WTC11 (cell line): ENCODE measurements around the gene C12orf56.

Experiments
- CTCF ChIP-seq: fragments of 200-600 bp; IDR thresholded peaks from 2 replicates; pipeline ENCODE4 v1.8.0; 2022; ENCODE audit warnings: antibody characterized with exemption
- E2F4 ChIP-seq: sonication (generic); formaldehyde crosslinking; IDR thresholded peaks from 2 replicates; pipeline ENCODE4 v1.8.1; 2022; ENCODE audit warnings: low read depth, mild to moderate bottlenecking, moderate library complexity, missing genetic modification reagents, borderline replicate concordance
- ESRRA ChIP-seq: sonication (generic); formaldehyde crosslinking; IDR thresholded peaks from 2 replicates; pipeline ENCODE4 v1.8.1; 2022; ENCODE audit warnings: mild to moderate bottlenecking, missing genetic modification reagents, borderline replicate concordance
- ETV6 ChIP-seq: sonication (generic); formaldehyde crosslinking; IDR thresholded peaks from 2 replicates; pipeline ENCODE4 v1.8.1; 2022; ENCODE audit warnings: mild to moderate bottlenecking, missing genetic modification reagents
- FOXJ3 ChIP-seq: sonication (generic); formaldehyde crosslinking; IDR thresholded peaks from 2 replicates; pipeline ENCODE4 v1.9.0; 2021; ENCODE audit warnings: missing genetic modification reagents, mild to moderate bottlenecking, borderline replicate concordance
- RELA ChIP-seq: sonication (generic); formaldehyde crosslinking; IDR thresholded peaks from 2 replicates; pipeline ENCODE4 v1.8.1; 2022; ENCODE audit warnings: missing genetic modification reagents, mild to moderate bottlenecking, borderline replicate concordance
- SMAD4 ChIP-seq: sonication (generic); formaldehyde crosslinking; IDR thresholded peaks from 2 replicates; pipeline ENCODE4 v1.8.0; 2022; ENCODE audit warnings: mild to moderate bottlenecking, missing genetic modification reagents
- ZNF121 ChIP-seq: sonication (generic); formaldehyde crosslinking; IDR thresholded peaks from 2 replicates; pipeline ENCODE4 v1.8.0; 2023; ENCODE audit warnings: missing genetic modification reagents
- ZNF232 ChIP-seq: sonication (generic); formaldehyde crosslinking; IDR thresholded peaks from 2 replicates; pipeline ENCODE4 v1.8.0; 2022; ENCODE audit warnings: mild to moderate bottlenecking, missing genetic modification reagents
- TF ChIP-seq, protein P1 (sequence below): fragments of 250-450 bp; sonication (Bioruptor Pico); IDR thresholded peaks from 2 replicates; pipeline ENCODE4 v1.9.0; 2021; ENCODE audit warnings: mild to moderate bottlenecking
- TF ChIP-seq, protein P2 (sequence below): sonication (generic); formaldehyde crosslinking; IDR thresholded peaks from 2 replicates; pipeline ENCODE4 v1.8.1; 2023; ENCODE audit warnings: mild to moderate bottlenecking, missing genetic modification reagents

GRCh38 chr12:64270411-64270810 is 120.1 kb downstream of the C12orf56 start:
- TF ChIP-seq ZNF232 (CRISPR knock-in tag): no peak
- no peak for TF ChIP-seq ESRRA (CRISPR knock-in tag)
- TF ChIP-seq CTCF: no peak
- TF ChIP-seq, protein P1, sequence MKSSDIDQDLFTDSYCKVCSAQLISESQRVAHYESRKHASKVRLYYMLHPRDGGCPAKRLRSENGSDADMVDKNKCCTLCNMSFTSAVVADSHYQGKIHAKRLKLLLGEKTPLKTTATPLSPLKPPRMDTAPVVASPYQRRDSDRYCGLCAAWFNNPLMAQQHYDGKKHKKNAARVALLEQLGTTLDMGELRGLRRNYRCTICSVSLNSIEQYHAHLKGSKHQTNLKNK (CRISPR knock-in tag): no peak
- TF ChIP-seq ETV6 (CRISPR knock-in tag): no peak
- no peak for TF ChIP-seq ZNF121 (CRISPR knock-in tag)
- no peak for TF ChIP-seq FOXJ3 (CRISPR knock-in tag)
- TF ChIP-seq SMAD4 (CRISPR knock-in tag): no peak
- TF ChIP-seq, protein P2, sequence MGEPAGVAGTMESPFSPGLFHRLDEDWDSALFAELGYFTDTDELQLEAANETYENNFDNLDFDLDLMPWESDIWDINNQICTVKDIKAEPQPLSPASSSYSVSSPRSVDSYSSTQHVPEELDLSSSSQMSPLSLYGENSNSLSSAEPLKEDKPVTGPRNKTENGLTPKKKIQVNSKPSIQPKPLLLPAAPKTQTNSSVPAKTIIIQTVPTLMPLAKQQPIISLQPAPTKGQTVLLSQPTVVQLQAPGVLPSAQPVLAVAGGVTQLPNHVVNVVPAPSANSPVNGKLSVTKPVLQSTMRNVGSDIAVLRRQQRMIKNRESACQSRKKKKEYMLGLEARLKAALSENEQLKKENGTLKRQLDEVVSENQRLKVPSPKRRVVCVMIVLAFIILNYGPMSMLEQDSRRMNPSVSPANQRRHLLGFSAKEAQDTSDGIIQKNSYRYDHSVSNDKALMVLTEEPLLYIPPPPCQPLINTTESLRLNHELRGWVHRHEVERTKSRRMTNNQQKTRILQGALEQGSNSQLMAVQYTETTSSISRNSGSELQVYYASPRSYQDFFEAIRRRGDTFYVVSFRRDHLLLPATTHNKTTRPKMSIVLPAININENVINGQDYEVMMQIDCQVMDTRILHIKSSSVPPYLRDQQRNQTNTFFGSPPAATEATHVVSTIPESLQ (CRISPR knock-in tag): no peak
- no peak for TF ChIP-seq E2F4 (CRISPR knock-in tag)
- no peak for TF ChIP-seq RELA
